ENCODE data around the gene GH2.
"Not testable (repeated sequence)": the region's sequence is repeated elsewhere in the genome, so short reads cannot be mapped to it uniquely, and the experiment has no call there.

GRCh38 chr17:63874061-63874626 is 7.6 kb downstream of the GH2 start:
- TF ChIP-seq CTCF (IDR thresholded peaks at IDR 0.05; ENCODE audit: low read length); EZH2 (IDR thresholded peaks at IDR 0.05; ENCODE audit: borderline replicate concordance, low read length): not testable (repeated sequence)

All from OCI-LY1 (cell line).